Ovary (tissue), 3 donors: ENCODE measurements around the gene DLX3.

Source experiments
- CTCF ChIP-seq, 3 donors: fragments of 450-650 bp in 2 of 3; fragments of 200-600 bp in 1 of 3; IDR thresholded peaks; one replicate each; pipeline versions ENCODE4 v1.5.1 to v1.8.0; 2016 to 2022; ENCODE audit warnings: antibody characterized with exemption in 3 of 3, mild to moderate bottlenecking in 1 of 3
- POLR2A ChIP-seq: fragments of 450-650 bp; IDR thresholded peaks from one replicate; pipeline ENCODE4 v1.6.1; 2017; ENCODE audit warnings: antibody characterized with exemption, mild to moderate bottlenecking, moderate library complexity
- donor health status: DM: no; HTN: no; CAD: no.

GRCh38 chr17:50034498-50035364, 39.7 kb upstream of the DLX3 start:
- no peak for TF ChIP-seq POLR2A
- TF ChIP-seq CTCF (IDR thresholded peaks at IDR 0.05), result no peak
